GM23338 (cell line): Measurements from ENCODE around the gene GRIK1. TPM values are rescaled to one million over a fixed set of nuclear protein-coding genes. Genes with fewer than 3 reads are reported as not detected.

Source experiments
- ATAC-seq: fragments of 200-7000 bp; cut with Tn5 transposase; 3 replicates; pipeline ENCODE4 v1.9.1; 2020
- DNase-seq: peaks from one replicate; pipeline ENCODE4 v3.0.0-alpha.2; 2015; ENCODE audit warnings: low spot score
- H2AFZ ChIP-seq: fragments of 200-600 bp; sonication (generic); 2 replicates; pipeline ENCODE4 v1.8.0; 2016; ENCODE audit warnings: antibody characterized with exemption, mild to moderate bottlenecking, moderate library complexity
- H3F3A ChIP-seq: fragments of 200-600 bp; sonication (generic); replicated peaks from 2 replicates; pipeline ENCODE4 v1.8.0; 2017; ENCODE audit warnings: antibody characterized with exemption, mixed run types, low read depth
- H3K27ac ChIP-seq: fragments of 200-600 bp; sonication (generic); 2 replicates; pipeline ENCODE4 v1.6.1; 2016; ENCODE audit warnings: low read depth
- H3K27me3 ChIP-seq: fragments of 200-600 bp; sonication (generic); 2 replicates; pipeline ENCODE4 v1.8.0; 2016; ENCODE audit warnings: mild to moderate bottlenecking, mixed run types, moderate library complexity; ENCODE audit not compliant: insufficient read depth
- H3K36me3 ChIP-seq: fragments of 200-600 bp; sonication (generic); 2 replicates; pipeline ENCODE4 v1.8.0; 2016; ENCODE audit warnings: mild to moderate bottlenecking; ENCODE audit not compliant: insufficient read depth
- H3K4me1 ChIP-seq: fragments of 200-600 bp; sonication (generic); 2 replicates; pipeline ENCODE4 v1.8.0; 2016; ENCODE audit warnings: mild to moderate bottlenecking, moderate library complexity; ENCODE audit not compliant: insufficient read depth
- H3K4me2 ChIP-seq: fragments of 200-600 bp; sonication (generic); 2 replicates; pipeline ENCODE4 v1.7.1; 2017; ENCODE audit warnings: mixed run types
- H3K4me3 ChIP-seq: fragments of 200-600 bp; sonication (generic); 2 replicates; pipeline ENCODE4 v1.6.1; 2016; ENCODE audit warnings: mixed run types
- H3K79me2 ChIP-seq: fragments of 200-600 bp; sonication (generic); replicated peaks from 2 replicates; pipeline ENCODE4 v1.8.0; 2017; ENCODE audit warnings: mild to moderate bottlenecking; ENCODE audit not compliant: insufficient read depth
- H3K9me2 ChIP-seq: fragments of 200-600 bp; sonication (generic); 2 replicates; pipeline ENCODE4 v1.8.0; 2017; ENCODE audit not compliant: insufficient read depth
- H4K20me1 ChIP-seq: fragments of 200-600 bp; sonication (generic); replicated peaks from 2 replicates; pipeline ENCODE4 v1.8.0; 2017; ENCODE audit warnings: mild to moderate bottlenecking; ENCODE audit not compliant: insufficient read depth
- H3K27ac Mint-ChIP-seq: 2 replicates; pipeline ENCODE4 v1.8.0; 2020; ENCODE audit warnings: inconsistent platforms, mild to moderate bottlenecking, moderate library complexity, mixed read lengths
- H3K27me3 Mint-ChIP-seq: 3 replicates; pipeline ENCODE4 v1.8.0; 2022; ENCODE audit warnings: low read depth, mild to moderate bottlenecking, moderate library complexity, mixed read lengths, inconsistent platforms; ENCODE audit not compliant: insufficient read depth, poor library complexity
- H3K36me3 Mint-ChIP-seq: 3 replicates; pipeline ENCODE4 v1.8.0; 2021; ENCODE audit warnings: low read depth, mild to moderate bottlenecking, inconsistent platforms, moderate library complexity, mixed read lengths
- H3K4me1 Mint-ChIP-seq: 3 replicates; pipeline ENCODE4 v1.8.0; 2020; ENCODE audit warnings: mild to moderate bottlenecking, inconsistent platforms, mixed read lengths
- H3K4me3 Mint-ChIP-seq: 3 replicates; pipeline ENCODE4 v1.8.0; 2021; ENCODE audit warnings: moderate library complexity, mild to moderate bottlenecking, inconsistent platforms, mixed read lengths
- H3K9me3 Mint-ChIP-seq: 3 replicates; pipeline ENCODE4 v1.8.0; 2020; ENCODE audit warnings: moderate library complexity, mild to moderate bottlenecking, inconsistent platforms, mixed read lengths
- CREB1 ChIP-seq: fragments of 250-450 bp; sonication (Bioruptor Pico); IDR thresholded peaks from 2 replicates; pipeline ENCODE4 v1.5.0; 2020; ENCODE audit warnings: low read depth, mild to moderate bottlenecking, moderate library complexity
- EZH2 ChIP-seq: fragments of 200-600 bp; sonication (generic); IDR thresholded peaks from one replicate; pipeline ENCODE4 v1.8.0; 2017; ENCODE audit warnings: antibody characterized with exemption, mild to moderate bottlenecking, low read depth; ENCODE audit not compliant: unreplicated experiment
- EZH2phosphoT487 ChIP-seq: fragments of 200-600 bp; sonication (generic); IDR thresholded peaks from one replicate; pipeline ENCODE4 v1.8.1; 2018; ENCODE audit warnings: antibody characterized with exemption; ENCODE audit not compliant: unreplicated experiment
- JUNB ChIP-seq: IDR thresholded peaks from one replicate; pipeline ENCODE4 v1.6.1; 2016; ENCODE audit warnings: antibody characterized with exemption; ENCODE audit not compliant: unreplicated experiment
- NANOG ChIP-seq: IDR thresholded peaks from 2 replicates; pipeline ENCODE4 v1.6.1; 2016; ENCODE audit warnings: antibody characterized with exemption, borderline replicate concordance
- POLR2AphosphoS5 ChIP-seq: IDR thresholded peaks from 2 replicates; pipeline ENCODE4 v1.6.1; 2016; ENCODE audit warnings: antibody characterized with exemption, low read depth
- STAT1 ChIP-seq: IDR thresholded peaks from one replicate; pipeline ENCODE4 v1.6.1; 2016; ENCODE audit warnings: antibody characterized with exemption; ENCODE audit not compliant: unreplicated experiment
- ZNF114 ChIP-seq: fragments of 250-450 bp; sonication (Bioruptor Pico); IDR thresholded peaks from 2 replicates; pipeline ENCODE4 v1.5.0; 2020; ENCODE audit warnings: mild to moderate bottlenecking, moderate library complexity
- ZNF331 ChIP-seq: fragments of 250-450 bp; sonication (Bioruptor Pico); IDR thresholded peaks from 2 replicates; pipeline ENCODE4 v1.5.0; 2020; ENCODE audit warnings: low read depth, mild to moderate bottlenecking, moderate library complexity
- polyA plus RNA-seq: library from polyadenylated mRNA; unstranded; fragments of >200 nt; fragmentation: Nextera tagmentation; extraction: Ambion mirVana; gene quantifications from 2 replicates; pipeline ENCODE4 v1.2.1, GENCODE V29; 2016
- total RNA-seq: library from RNA; depleted of rRNA; stranded (reverse); fragments of >200 nt; shearing (Covaris generic); gene quantifications from 2 replicates; pipeline ENCODE4 v1.2.3, GENCODE V29; 2014
- TF ChIP-seq, protein P1 (sequence below): IDR thresholded peaks from 2 replicates; pipeline ENCODE4 v1.6.1; 2016; ENCODE audit warnings: antibody characterized with exemption
- TF ChIP-seq, protein P2 (sequence below): fragments of 250-450 bp; sonication (Bioruptor Pico); IDR thresholded peaks from 2 replicates; pipeline ENCODE4 v1.5.0; 2020; ENCODE audit warnings: mild to moderate bottlenecking, moderate library complexity
- TF ChIP-seq, protein P3 (sequence below), 2 experiments: fragments of 200-600 bp in 1 of 2; sonication (generic) in 1 of 2; conservative IDR thresholded peaks; 2 replicates each; pipeline versions ENCODE4 v1.5.1 to v1.6.1; 2016 to 2017; ENCODE audit warnings: antibody characterized with exemption in 2 of 2, low read depth in 2 of 2, mild to moderate bottlenecking in 2 of 2, moderate library complexity in 1 of 2
- TF ChIP-seq, protein P4 (sequence below): IDR thresholded peaks from one replicate; pipeline ENCODE4 v1.6.1; 2018; ENCODE audit warnings: antibody characterized with exemption; ENCODE audit not compliant: unreplicated experiment

GRIK1 gene
- total and polyA plus RNA-seq, 2 experiments from 2014 or later: 0.18 to 0.42 TPM

DNA sequence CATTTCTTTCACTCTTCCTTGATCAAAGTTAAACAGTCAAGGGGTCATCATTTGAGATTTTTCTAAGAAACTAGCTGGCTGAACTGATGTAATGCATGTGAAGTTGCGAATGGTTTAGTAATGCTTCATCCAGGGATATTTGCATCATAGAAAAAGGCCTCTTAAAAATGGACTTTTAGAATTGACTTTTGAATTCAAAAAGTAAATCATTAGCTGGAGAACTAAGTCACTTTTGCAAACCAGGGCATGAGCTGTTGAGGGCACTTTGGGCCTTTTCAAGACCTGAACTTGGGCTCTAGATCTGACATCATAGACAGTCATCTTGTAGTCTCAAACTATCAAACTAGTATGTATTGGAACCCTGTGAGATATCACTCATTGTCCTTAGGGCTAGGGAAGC, 85.0 kb downstream of the GRIK1 start:
- H3K4me2 ChIP-seq: no peak overlapping the region
- H3F3A ChIP-seq: no peaks in the 10 kb centered on the region
- peaks cover 8% of the 10 kb centered on the region for H3K4me1 Mint-ChIP-seq
- H3K36me3 Mint-ChIP-seq: no peaks in the 10 kb centered on the region
- ATAC-seq (no peak), DNase-seq (no peak)
- no peaks in the 10 kb centered on the region for H4K20me1 ChIP-seq
- H3K4me1 ChIP-seq: peaks cover 12% of the 10 kb centered on the region
- no peaks in the 10 kb centered on the region for H3K27me3 ChIP-seq
- peaks cover 1% of the 10 kb centered on the region for H3K27me3 Mint-ChIP-seq
- no peaks in the 10 kb centered on the region for H3K36me3 ChIP-seq
- no peaks in the 10 kb centered on the region for H3K9me2 ChIP-seq
- H3K79me2 ChIP-seq: no peaks in the 10 kb centered on the region
- no peaks in the 10 kb centered on the region for H3K9me3 Mint-ChIP-seq
- no peak overlapping the region for H3K4me3 ChIP-seq
- no peak overlapping the region for H3K4me3 Mint-ChIP-seq
- no peak overlapping the region for H3K27ac ChIP-seq
- no peak overlapping the region for H3K27ac Mint-ChIP-seq
- TF ChIP-seq, protein P1, sequence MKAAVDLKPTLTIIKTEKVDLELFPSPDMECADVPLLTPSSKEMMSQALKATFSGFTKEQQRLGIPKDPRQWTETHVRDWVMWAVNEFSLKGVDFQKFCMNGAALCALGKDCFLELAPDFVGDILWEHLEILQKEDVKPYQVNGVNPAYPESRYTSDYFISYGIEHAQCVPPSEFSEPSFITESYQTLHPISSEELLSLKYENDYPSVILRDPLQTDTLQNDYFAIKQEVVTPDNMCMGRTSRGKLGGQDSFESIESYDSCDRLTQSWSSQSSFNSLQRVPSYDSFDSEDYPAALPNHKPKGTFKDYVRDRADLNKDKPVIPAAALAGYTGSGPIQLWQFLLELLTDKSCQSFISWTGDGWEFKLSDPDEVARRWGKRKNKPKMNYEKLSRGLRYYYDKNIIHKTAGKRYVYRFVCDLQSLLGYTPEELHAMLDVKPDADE: no peak
- TF ChIP-seq ZNF114: no peak
- TF ChIP-seq, protein P2, sequence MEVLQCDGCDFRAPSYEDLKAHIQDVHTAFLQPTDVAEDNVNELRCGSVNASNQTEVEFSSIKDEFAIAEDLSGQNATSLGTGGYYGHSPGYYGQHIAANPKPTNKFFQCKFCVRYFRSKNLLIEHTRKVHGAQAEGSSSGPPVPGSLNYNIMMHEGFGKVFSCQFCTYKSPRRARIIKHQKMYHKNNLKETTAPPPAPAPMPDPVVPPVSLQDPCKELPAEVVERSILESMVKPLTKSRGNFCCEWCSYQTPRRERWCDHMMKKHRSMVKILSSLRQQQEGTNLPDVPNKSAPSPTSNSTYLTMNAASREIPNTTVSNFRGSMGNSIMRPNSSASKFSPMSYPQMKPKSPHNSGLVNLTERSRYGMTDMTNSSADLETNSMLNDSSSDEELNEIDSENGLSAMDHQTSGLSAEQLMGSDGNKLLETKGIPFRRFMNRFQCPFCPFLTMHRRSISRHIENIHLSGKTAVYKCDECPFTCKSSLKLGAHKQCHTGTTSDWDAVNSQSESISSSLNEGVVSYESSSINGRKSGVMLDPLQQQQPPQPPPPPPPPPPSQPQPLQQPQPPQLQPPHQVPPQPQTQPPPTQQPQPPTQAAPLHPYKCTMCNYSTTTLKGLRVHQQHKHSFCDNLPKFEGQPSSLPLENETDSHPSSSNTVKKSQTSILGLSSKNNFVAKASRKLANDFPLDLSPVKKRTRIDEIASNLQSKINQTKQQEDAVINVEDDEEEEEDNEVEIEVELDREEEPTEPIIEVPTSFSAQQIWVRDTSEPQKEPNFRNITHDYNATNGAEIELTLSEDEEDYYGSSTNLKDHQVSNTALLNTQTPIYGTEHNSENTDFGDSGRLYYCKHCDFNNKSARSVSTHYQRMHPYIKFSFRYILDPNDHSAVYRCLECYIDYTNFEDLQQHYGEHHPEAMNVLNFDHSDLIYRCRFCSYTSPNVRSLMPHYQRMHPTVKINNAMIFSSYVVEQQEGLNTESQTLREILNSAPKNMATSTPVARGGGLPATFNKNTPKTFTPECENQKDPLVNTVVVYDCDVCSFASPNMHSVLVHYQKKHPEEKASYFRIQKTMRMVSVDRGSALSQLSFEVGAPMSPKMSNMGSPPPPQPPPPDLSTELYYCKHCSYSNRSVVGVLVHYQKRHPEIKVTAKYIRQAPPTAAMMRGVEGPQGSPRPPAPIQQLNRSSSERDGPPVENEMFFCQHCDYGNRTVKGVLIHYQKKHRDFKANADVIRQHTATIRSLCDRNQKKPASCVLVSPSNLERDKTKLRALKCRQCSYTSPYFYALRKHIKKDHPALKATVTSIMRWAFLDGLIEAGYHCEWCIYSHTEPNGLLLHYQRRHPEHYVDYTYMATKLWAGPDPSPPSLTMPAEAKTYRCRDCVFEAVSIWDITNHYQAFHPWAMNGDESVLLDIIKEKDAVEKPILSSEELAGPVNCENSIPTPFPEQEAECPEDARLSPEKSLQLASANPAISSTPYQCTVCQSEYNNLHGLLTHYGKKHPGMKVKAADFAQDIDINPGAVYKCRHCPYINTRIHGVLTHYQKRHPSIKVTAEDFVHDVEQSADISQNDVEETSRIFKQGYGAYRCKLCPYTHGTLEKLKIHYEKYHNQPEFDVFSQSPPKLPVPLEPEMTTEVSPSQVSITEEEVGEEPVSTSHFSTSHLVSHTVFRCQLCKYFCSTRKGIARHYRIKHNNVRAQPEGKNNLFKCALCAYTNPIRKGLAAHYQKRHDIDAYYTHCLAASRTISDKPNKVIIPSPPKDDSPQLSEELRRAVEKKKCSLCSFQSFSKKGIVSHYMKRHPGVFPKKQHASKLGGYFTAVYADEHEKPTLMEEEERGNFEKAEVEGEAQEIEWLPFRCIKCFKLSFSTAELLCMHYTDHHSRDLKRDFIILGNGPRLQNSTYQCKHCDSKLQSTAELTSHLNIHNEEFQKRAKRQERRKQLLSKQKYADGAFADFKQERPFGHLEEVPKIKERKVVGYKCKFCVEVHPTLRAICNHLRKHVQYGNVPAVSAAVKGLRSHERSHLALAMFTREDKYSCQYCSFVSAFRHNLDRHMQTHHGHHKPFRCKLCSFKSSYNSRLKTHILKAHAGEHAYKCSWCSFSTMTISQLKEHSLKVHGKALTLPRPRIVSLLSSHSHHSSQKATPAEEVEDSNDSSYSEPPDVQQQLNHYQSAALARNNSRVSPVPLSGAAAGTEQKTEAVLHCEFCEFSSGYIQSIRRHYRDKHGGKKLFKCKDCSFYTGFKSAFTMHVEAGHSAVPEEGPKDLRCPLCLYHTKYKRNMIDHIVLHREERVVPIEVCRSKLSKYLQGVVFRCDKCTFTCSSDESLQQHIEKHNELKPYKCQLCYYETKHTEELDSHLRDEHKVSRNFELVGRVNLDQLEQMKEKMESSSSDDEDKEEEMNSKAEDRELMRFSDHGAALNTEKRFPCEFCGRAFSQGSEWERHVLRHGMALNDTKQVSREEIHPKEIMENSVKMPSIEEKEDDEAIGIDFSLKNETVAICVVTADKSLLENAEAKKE (CRISPR knock-in tag): no peak
- TF ChIP-seq JUNB: no peak
- TF ChIP-seq, protein P3, sequence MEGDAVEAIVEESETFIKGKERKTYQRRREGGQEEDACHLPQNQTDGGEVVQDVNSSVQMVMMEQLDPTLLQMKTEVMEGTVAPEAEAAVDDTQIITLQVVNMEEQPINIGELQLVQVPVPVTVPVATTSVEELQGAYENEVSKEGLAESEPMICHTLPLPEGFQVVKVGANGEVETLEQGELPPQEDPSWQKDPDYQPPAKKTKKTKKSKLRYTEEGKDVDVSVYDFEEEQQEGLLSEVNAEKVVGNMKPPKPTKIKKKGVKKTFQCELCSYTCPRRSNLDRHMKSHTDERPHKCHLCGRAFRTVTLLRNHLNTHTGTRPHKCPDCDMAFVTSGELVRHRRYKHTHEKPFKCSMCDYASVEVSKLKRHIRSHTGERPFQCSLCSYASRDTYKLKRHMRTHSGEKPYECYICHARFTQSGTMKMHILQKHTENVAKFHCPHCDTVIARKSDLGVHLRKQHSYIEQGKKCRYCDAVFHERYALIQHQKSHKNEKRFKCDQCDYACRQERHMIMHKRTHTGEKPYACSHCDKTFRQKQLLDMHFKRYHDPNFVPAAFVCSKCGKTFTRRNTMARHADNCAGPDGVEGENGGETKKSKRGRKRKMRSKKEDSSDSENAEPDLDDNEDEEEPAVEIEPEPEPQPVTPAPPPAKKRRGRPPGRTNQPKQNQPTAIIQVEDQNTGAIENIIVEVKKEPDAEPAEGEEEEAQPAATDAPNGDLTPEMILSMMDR (conservative IDR thresholded peaks at IDR 0.05; ENCODE audit: low read depth in 2 of 2): no peak
- TF ChIP-seq STAT1: no peak
- no peak for TF ChIP-seq ZNF331 (CRISPR knock-in tag)
- no peak for TF ChIP-seq POLR2AphosphoS5
- TF ChIP-seq EZH2phosphoT487: no peak
- TF ChIP-seq EZH2: no peak
- TF ChIP-seq NANOG: no peak
- TF ChIP-seq, protein P4, sequence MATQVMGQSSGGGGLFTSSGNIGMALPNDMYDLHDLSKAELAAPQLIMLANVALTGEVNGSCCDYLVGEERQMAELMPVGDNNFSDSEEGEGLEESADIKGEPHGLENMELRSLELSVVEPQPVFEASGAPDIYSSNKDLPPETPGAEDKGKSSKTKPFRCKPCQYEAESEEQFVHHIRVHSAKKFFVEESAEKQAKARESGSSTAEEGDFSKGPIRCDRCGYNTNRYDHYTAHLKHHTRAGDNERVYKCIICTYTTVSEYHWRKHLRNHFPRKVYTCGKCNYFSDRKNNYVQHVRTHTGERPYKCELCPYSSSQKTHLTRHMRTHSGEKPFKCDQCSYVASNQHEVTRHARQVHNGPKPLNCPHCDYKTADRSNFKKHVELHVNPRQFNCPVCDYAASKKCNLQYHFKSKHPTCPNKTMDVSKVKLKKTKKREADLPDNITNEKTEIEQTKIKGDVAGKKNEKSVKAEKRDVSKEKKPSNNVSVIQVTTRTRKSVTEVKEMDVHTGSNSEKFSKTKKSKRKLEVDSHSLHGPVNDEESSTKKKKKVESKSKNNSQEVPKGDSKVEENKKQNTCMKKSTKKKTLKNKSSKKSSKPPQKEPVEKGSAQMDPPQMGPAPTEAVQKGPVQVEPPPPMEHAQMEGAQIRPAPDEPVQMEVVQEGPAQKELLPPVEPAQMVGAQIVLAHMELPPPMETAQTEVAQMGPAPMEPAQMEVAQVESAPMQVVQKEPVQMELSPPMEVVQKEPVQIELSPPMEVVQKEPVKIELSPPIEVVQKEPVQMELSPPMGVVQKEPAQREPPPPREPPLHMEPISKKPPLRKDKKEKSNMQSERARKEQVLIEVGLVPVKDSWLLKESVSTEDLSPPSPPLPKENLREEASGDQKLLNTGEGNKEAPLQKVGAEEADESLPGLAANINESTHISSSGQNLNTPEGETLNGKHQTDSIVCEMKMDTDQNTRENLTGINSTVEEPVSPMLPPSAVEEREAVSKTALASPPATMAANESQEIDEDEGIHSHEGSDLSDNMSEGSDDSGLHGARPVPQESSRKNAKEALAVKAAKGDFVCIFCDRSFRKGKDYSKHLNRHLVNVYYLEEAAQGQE: no peak
- TF ChIP-seq CREB1 (CRISPR knock-in tag): no peak
- no peak overlapping the region for H2AFZ ChIP-seq
